ENCODE data around the gene SCN7A. TPM values are rescaled to one million over a fixed set of nuclear protein-coding genes. Genes with fewer than 3 reads are reported as not detected.
"Not testable (repeated sequence)": the region's sequence is repeated elsewhere in the genome, so short reads cannot be mapped to it uniquely, and the experiment has no call there.

Gene SCN7A
- total RNA-seq, 1 donor from 2014 or later = 3.3 TPM

GRCh38 chr2:166468124-166469024 is 25.7 kb downstream of the SCN7A start:
- no peak overlapping the region for H3K27ac Mint-ChIP-seq
- no peaks in the 10 kb centered on the region for H3K9me3 Mint-ChIP-seq (ENCODE audit: low read depth)
- H3K4me1 Mint-ChIP-seq (ENCODE audit: low read depth) = no peaks in the 10 kb centered on the region
- TF ChIP-seq, protein P1, sequence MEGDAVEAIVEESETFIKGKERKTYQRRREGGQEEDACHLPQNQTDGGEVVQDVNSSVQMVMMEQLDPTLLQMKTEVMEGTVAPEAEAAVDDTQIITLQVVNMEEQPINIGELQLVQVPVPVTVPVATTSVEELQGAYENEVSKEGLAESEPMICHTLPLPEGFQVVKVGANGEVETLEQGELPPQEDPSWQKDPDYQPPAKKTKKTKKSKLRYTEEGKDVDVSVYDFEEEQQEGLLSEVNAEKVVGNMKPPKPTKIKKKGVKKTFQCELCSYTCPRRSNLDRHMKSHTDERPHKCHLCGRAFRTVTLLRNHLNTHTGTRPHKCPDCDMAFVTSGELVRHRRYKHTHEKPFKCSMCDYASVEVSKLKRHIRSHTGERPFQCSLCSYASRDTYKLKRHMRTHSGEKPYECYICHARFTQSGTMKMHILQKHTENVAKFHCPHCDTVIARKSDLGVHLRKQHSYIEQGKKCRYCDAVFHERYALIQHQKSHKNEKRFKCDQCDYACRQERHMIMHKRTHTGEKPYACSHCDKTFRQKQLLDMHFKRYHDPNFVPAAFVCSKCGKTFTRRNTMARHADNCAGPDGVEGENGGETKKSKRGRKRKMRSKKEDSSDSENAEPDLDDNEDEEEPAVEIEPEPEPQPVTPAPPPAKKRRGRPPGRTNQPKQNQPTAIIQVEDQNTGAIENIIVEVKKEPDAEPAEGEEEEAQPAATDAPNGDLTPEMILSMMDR (IDR thresholded peaks at IDR 0.05; ENCODE audit: unreplicated experiment) = no peak
- DNase-seq (ENCODE audit: low spot score, unreplicated experiment) = no peak
- no peaks in the 10 kb centered on the region for H3K36me3 Mint-ChIP-seq (ENCODE audit: insufficient read depth)
- H3K27me3 Mint-ChIP-seq = no peaks in the 10 kb centered on the region
- H3K4me3 Mint-ChIP-seq (ENCODE audit: low read depth) = no peak overlapping the region

DNA sequence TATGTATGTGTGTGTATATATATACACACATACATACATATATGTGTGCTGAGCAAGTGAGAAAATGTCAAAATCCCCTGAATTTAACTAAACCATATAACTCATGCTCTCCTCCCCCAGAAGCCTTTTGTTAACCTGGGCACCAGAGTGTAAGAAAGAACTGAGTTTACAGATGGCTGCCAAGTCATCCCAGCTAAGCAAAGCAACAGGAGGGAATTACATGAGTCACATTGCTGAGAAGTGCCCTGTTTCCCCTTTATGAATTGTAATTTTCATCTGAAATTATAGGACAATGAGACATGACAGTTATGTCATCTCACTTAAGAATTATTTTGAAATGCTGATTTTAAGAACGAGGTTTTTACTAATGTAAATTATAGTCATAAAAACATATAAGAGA is 29.9 kb downstream of the SCN7A start:
- TF ChIP-seq, protein P1 (IDR thresholded peaks at IDR 0.05; ENCODE audit: unreplicated experiment) = no peak
- Mint-ChIP-seq H3K9me3 (ENCODE audit: low read depth) (no peaks in the 10 kb centered on the region), H3K27ac (no peak overlapping the region), H3K27me3 (no peaks in the 10 kb centered on the region), H3K4me1 (ENCODE audit: low read depth) (no peaks in the 10 kb centered on the region), H3K36me3 (ENCODE audit: insufficient read depth) (no peaks in the 10 kb centered on the region), H3K4me3 (ENCODE audit: low read depth) (no peak overlapping the region)
- DNase-seq (ENCODE audit: low spot score, unreplicated experiment) = no peak

DNA sequence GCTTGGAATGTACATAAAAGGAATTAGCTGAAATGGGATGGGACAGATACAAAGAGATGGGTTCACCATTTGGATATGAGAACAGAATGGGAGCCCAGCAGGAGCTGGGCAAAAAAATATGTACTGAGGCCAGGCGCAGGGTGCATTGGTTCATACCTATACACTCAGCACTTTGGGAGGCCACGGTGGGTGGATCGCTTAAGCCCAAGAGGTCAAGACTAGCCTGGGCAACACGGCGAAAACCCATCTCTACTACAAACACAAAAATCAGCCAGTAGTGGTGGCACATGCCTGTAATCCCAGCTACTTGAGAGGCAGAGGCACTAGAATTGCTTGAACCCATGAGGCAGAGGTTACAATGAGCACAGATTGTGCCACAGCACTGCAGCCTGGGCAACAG is 30.4 kb downstream of the SCN7A start:
- H3K27ac Mint-ChIP-seq = no peak overlapping the region
- TF ChIP-seq, protein P1 (IDR thresholded peaks at IDR 0.05; ENCODE audit: unreplicated experiment) = no peak
- no peaks in the 10 kb centered on the region for H3K27me3 Mint-ChIP-seq
- H3K9me3 Mint-ChIP-seq (ENCODE audit: low read depth) = no peaks in the 10 kb centered on the region
- DNase-seq (ENCODE audit: low spot score, unreplicated experiment) = no peak
- no peak overlapping the region for H3K4me3 Mint-ChIP-seq (ENCODE audit: low read depth)
- no peaks in the 10 kb centered on the region for H3K36me3 Mint-ChIP-seq (ENCODE audit: insufficient read depth)
- no peaks in the 10 kb centered on the region for H3K4me1 Mint-ChIP-seq (ENCODE audit: low read depth)

DNA sequence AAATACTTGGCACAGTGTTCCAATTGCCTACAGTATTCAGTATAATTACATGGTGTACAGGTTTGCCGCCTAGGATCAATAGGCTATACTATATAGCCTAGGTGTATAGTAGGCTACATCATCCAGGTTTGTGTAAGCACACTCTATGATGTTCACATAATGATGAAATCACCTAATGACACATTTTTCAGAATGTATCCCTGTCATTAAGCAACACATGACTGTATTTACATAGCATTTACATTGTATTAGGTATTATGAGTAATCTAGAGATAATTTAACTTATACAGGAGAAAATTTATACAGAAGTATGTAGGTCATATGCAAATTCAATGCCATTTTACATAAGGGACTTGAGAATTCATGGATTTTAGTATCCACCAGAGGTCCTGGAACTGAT is 35.4 kb downstream of the SCN7A start:
- Mint-ChIP-seq H3K9me3 (ENCODE audit: low read depth) (no peaks in the 10 kb centered on the region), H3K36me3 (ENCODE audit: insufficient read depth) (no peaks in the 10 kb centered on the region), H3K4me3 (ENCODE audit: low read depth) (no peak overlapping the region), H3K27me3 (no peaks in the 10 kb centered on the region), H3K4me1 (ENCODE audit: low read depth) (no peaks in the 10 kb centered on the region), H3K27ac (no peak overlapping the region)
- DNase-seq (ENCODE audit: low spot score, unreplicated experiment) = no peak
- TF ChIP-seq, protein P1 (IDR thresholded peaks at IDR 0.05; ENCODE audit: unreplicated experiment) = no peak

- H3K36me3 Mint-ChIP-seq (ENCODE audit: insufficient read depth); H3K4me1 Mint-ChIP-seq (ENCODE audit: low read depth); H3K4me3 Mint-ChIP-seq (ENCODE audit: low read depth); H3K27me3 Mint-ChIP-seq; H3K9me3 Mint-ChIP-seq (ENCODE audit: low read depth); H3K27ac Mint-ChIP-seq; DNase-seq (ENCODE audit: low spot score, unreplicated experiment): not testable (repeated sequence)
Observed at GRCh38 chr2:166455823-166456222, 38.2 kb downstream of the SCN7A start.
